Suppressor macrophage (primary cell): ENCODE measurements around the gene NKG7.
"Not testable (repeated sequence)": the region's sequence is repeated elsewhere in the genome, so short reads cannot be mapped to it uniquely, and the experiment has no call there.

ENCODE experiments used
- DNase-seq, 4 experiments: peaks; one replicate each; pipeline ENCODE4 v3.0.0-alpha.2; 2020 to 2022
- total RNA-seq, 17 experiments: gene quantifications; one replicate each; lab custom pipeline; 2026; ENCODE audit warnings: mixed read lengths in 6 of 17, inconsistent platforms in 3 of 17; lab: John Stamatoyannopoulos, UW

NKG7 gene
- 0 to 1.1 (median 0.07) reads per million in 17 experiments for total RNA-seq

GRCh38 chr19:51372649-51373504 is at the start of gene NKG7:
Gene NKG7, minus strand, starts transcription at chr19:51372654. Its CDS starts 119 bp downstream, at chr19:51372535.
- peak in 2 of 4 experiments; percentile 15 to 22 for DNase-seq

DNA sequence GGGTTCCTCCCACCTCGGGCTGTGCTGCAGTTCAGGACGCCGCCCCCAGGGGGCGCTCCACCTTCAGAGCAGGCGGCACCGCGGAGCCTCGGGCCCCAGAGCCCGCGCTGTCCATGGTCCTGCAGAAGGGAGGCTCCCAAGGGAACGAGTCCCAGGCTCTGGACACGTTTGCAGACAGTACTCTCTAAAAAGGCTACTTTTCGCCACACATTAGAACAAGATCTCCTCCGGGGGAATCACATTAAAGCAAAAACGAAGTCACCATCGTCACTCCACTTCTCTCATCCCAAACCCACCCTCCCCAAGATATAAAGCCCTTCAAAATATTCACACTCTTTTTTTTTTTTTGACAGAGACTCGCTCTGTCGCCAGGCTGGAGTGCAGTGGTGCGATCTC is 49.6 kb upstream of the NKG7 start:
- peak; percentile 92 to 97 (median 97) for DNase-seq

DNA sequence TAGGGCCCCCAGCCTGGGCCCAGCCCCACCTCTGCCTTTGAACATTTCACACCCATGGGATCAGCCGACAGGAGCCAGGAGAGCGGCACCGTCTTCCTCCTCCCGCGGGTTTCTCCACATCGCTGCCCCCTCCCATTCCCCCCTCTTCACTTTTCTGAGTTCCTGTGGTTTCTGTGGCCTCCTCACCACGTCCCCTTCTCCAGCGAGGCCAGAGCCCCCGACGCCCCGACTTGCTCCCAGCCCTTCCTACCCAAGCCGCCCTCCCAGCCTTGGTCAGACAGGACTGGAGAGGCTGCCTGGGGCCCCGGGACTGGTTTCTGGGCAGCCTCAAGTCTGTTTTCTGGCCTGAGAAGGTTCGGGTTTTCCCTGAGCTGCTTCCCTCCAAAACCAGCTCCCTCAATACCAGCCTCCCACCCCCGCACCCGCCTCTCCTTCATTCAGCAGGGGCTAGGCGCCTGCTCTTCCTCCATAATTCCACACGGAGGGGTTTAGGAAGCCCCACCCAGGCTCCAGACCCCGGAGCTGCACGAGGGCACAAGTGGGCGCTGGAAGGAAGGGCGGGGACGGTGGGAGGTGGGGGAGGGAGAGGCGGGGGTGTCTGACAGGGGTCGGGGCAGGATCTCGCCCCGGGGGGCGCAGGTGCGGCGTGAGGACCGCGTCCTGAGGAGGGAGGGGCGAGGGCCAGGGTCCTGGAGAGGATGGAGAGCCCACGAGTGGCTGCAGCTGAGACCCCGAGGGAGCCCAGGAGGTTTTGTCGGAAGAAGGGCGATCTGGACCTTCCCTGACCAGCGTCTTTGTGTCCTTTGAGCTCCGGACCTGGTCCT is 49.0 kb upstream of the NKG7 start:
- DNase-seq = peak in 2 of 4 experiments; percentile 26 to 49

DNA sequence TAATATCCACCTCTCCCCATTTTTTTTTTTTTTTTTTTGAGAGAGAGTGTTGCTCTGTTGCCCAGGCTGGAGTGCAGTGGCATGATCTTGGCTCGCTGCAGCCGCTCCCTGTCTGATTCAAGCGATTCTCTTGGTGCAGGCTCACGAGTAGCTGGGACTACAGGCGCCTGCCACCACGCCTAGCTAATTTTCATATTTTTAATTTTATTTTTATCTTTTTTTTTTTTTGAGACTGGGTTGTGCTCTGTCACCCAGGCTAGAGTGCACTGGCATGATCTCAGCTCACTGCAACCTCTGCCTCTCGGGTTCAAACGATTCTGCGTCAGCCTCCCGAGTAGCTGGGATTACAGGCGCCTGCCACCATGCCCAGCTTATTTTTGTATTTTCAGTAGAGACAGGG is 48.1 kb upstream of the NKG7 start:
- DNase-seq = not testable (repeated sequence)

DNA sequence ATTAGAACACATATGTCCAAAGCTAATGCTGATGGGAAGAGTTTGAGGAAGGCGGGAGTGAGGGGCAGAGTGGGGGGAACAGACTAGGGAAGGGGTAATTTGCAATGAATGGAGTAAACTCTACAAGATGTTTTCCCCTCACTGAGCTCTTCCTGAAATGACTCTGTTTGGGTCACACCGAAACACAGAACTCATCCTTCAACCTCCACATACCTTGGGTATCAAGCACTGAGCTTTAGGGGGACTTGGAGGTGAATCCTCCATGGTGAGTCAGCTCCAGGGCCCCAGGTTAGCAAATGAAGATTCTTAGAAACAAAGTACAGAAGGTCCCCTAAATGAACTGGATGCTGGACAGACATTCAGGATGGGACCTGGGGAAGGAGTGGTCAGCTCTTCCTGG is 46.3 kb upstream of the NKG7 start:
- no peak for DNase-seq

- DNase-seq = no peak
These were observed 45.3 kb upstream of the NKG7 start for GRCh38 chr19:51417810-51418157.

DNA sequence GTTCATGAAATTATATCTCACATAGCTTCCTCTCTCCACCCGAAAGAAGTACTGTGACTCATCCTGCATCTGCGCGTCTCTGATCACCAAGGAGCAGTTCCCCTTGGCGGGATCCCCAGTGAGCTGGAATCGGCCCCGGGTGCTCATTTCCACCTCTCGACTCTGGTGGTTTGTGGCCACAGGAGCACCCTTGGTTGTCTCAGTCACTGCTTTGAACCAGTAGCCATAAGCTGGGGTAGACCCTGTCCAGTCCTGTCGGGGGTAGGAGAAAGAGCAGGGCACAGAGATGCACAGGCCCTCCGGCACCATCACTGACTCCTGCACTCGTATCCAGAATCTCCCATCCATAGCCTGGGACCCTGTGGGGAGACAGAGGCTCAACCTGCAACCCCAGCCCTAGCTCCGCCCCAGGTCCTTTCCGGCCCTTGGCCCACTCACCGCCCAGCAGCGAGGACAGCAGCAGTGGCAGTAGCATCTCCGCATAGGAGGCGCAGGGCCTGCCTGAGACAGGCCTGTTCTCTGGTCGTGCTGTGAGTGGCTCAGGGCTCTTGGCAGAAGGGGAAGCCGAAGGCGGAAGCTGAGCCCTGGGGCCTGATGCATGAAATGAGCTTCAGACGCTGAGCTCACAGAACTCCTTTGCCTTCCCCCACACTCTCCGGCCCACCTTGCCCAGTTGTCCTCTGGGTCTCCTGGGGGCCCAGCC is 44.8 kb upstream of the NKG7 start, which contains the start of gene SIGLEC10:
TSS of gene SIGLEC10 (minus strand) at position 536 of the 703 bp plus-strand sequence. CDS start at position 475, 61 bp downstream.
- peak; percentile 89 to 93 (median 93) for DNase-seq

GRCh38 chr19:51416422-51416821 is 44.0 kb upstream of the NKG7 start:
- not testable (repeated sequence) for DNase-seq

- no peak for DNase-seq
These were observed 42.7 kb upstream of the NKG7 start for GRCh38 chr19:51415187-51415586.

GRCh38 chr19:51410950-51411748 is 38.7 kb upstream of the NKG7 start:
- no peak for DNase-seq

GRCh38 chr19:51407511-51408131 is 35.2 kb upstream of the NKG7 start:
- peak; percentile 78 to 93 (median 90) for DNase-seq

DNA sequence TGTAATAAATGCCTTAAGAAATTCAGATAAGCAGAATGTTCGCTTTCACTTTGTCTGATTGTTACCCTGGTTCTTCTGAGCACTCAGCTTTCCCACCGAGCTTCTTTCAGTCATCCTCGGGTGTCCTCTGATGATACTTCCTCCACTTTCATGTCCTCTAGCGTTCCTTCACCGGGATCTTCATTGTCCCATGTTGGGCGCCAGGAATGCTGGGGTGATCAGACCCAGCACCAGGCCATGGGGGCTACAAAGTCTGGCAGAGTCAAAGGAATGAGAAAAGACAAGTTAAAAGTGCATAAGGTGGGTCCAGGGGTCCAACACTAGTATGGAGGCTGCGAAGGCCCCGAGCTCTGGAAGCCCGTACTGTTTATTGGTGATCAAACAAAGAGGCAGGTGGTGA is 29.7 kb upstream of the NKG7 start:
- no peak for DNase-seq

DNA sequence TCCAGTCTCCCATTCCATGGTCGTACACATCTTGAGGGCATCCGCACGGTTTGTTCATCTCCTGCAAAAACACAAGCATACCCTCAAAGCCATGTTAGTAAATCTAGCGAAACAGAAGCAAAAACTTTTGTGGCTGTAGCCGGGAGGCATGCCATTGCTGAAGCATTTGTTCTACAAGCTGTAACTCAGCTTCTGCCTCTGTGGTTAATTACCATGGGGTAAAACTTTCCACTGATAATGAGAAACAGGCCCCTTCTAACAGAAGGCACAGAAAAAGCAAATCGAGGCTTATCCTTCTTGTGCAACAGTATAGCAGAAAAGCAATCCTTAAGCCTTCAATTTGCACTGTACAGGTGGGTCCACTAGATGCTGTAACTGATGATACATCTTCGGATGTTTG is 27.5 kb upstream of the NKG7 start:
- DNase-seq = not testable (repeated sequence)

DNA sequence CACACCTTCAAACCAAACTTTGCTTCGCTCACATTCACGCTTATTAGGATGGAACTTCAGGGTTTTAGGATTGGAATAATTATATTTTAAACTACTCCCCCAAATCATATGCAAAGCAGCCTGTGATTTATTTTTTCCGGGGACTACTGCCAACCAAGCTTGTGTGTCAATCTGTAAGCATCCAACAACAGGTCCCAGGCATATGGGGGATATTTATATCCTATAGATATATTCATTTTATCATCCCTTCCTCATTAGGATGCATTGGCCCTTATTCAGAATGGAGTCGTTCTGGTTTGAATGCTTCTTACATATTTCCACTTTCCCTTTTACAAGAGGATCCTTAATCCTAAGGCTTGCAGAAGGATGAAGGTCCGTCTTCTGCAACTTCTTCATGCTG is 26.8 kb upstream of the NKG7 start:
- DNase-seq = no peak

GRCh38 chr19:51398096-51398704 is 25.7 kb upstream of the NKG7 start:
- DNase-seq = peak in 3 of 4 experiments; percentile 23 to 77 (median 68)

DNA sequence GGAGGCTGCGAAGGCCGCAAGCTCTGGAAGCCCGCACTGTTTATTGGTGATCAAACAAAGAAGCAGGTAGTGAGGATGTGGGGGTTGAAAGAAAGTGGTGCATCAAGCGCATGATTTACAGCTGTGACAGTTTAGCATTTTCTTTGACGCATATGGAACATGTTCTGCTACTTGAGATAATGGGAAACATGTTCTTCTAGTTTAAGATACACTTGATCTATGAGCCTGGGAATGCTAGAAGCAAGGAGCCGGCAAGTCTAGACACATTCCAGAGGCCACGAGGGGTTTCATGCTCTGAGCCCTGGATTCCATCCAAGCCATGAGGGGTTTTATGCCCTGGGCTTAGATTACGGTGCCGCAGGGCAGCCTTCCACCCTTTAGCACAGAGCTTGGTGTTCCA is 25.0 kb upstream of the NKG7 start:
- DNase-seq = not testable (repeated sequence)

- DNase-seq = no peak
These were observed 23.7 kb upstream of the NKG7 start for GRCh38 chr19:51396175-51396574.

GRCh38 chr19:51394050-51394836 is 21.8 kb upstream of the NKG7 start:
- DNase-seq = peak; percentile 96 to 99 (median 98)

GRCh38 chr19:51392701-51393100 is 20.2 kb upstream of the NKG7 start:
- peak in 2 of 4 experiments; percentile 19 to 23 for DNase-seq

DNA sequence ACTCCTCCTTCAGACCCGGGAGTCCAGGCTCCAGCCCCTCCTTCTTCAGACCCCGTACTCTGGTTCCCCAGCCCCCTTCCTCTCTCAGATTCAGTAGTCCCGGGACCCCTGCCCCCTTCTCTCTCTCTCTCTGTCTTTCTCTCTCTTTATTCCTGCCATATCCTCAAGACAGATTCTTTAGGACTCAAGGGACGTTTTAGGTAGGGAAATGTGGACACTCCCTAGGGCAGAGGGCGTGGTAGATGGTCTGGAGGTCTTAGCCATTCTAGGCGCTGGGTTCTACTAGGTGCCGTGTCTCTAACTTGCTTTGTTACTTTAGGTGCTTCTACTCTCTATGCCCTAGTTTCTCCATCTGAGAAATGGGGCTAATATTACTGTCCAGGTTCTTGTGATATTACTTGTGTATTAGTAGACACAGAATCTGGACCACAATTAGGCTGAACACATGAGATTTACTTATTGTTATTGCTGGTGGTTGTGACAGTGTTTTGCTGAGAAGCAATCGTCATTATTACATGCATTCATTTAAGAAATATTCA is 18.7 kb upstream of the NKG7 start:
- DNase-seq = no peak
